Calu3 (cell line): ENCODE data around the gene TNFAIP8L1. TPM values are rescaled to one million over a fixed set of nuclear protein-coding genes. Genes with fewer than 3 reads are reported as not detected.

Experiments
- BruUV-seq: library from RNA; stranded (reverse); fragments of 400-500 nt; replicated peaks from 2 replicates; lab custom pipeline; 2021; lab: Mats Ljungman, UMichigan
- CTCF ChIA-PET: fragments of 300-600 bp; sonication (Branson Sonifier 250); formaldehyde crosslinking; loops from one replicate; lab custom pipeline; 2022; ENCODE audit warnings: antibody characterized with exemption; lab: Charles Lee
- DNase-seq: peaks from one replicate; pipeline ENCODE4 v3.0.0; 2022
- H3K27ac Mint-ChIP-seq: one replicate; pipeline ENCODE4 v1.8.0; 2022; ENCODE audit warnings: mixed read lengths; ENCODE audit not compliant: unreplicated experiment
- H3K27me3 Mint-ChIP-seq: one replicate; pipeline ENCODE4 v1.8.0; 2022; ENCODE audit warnings: mixed read lengths; ENCODE audit not compliant: unreplicated experiment
- H3K36me3 Mint-ChIP-seq: one replicate; pipeline ENCODE4 v1.8.0; 2022; ENCODE audit warnings: mild to moderate bottlenecking, moderate library complexity, mixed read lengths; ENCODE audit not compliant: insufficient read depth, unreplicated experiment
- H3K4me1 Mint-ChIP-seq: one replicate; pipeline ENCODE4 v1.8.0; 2022; ENCODE audit warnings: mild to moderate bottlenecking, low read depth, mixed read lengths; ENCODE audit not compliant: unreplicated experiment
- H3K4me3 Mint-ChIP-seq: one replicate; pipeline ENCODE4 v1.8.0; 2022; ENCODE audit warnings: mild to moderate bottlenecking, low read depth, moderate library complexity, mixed read lengths; ENCODE audit not compliant: unreplicated experiment
- H3K9me3 Mint-ChIP-seq: one replicate; pipeline ENCODE4 v1.8.0; 2022; ENCODE audit warnings: low read depth, mixed read lengths; ENCODE audit not compliant: unreplicated experiment
- intact Hi-C: fragments of 100-400 bp; cut with micrococcal nuclease; formaldehyde crosslinking; loops from one replicate; pipeline ENCODE4 v1.10.0; 2022; ENCODE audit not compliant: unreplicated experiment
- total RNA-seq: library from RNA; stranded (reverse); gene quantifications from 2 replicates; pipeline ENCODE4 v1.2.3, GENCODE V29; 2022
- TF ChIP-seq, protein P1 (sequence below): fragments of 200-600 bp; IDR thresholded peaks from one replicate; pipeline ENCODE4 v1.8.0; 2022; ENCODE audit warnings: antibody characterized with exemption; ENCODE audit not compliant: unreplicated experiment

Gene TNFAIP8L1
- total RNA-seq, 1 experiment from 2014 or later = 5.3 TPM

DNA sequence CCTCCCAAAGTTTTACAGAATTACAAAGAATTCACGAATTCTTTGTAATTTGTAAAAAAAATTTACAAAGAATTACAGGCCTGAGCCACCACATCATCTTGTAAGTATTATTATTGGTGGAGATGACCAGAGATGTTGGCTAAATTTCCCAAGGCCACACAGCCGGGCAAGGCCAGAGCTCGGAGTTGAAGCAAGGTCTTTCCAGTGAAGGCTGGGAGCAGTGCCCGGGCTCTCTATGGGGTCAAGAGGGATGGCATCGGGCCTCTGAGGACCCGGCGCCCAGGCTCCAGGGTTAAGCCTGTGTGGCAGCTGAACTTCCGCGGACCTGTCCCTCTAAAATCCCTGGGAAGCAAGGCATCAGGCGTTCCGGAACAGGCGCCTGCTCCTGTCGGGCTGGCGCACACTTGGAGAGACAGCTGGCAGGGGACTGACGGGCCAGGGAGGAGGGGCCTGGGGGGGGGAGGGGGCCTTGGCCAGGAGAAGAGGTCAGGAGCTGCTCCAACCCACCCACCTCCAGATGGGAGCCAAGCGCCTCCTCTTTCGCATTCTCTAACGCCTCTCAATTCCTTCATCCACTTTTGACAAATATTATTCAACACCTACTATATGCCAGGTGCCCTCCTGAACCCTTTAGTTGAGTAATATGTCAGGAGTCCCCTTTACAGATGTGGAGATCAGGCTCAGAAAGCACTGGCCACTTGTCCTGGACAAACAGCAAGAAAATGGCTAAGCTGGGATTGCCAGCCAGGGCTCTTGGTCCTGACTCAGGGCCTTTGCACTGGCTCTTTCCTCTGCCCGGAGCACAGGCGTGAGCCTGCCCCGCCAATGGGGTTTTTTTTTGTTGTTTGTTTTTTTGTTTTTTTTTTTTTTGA lies 43.0 kb upstream of the TNFAIP8L1 start:
- BruUV-seq = no TSS peak
- intact Hi-C loops = no loop called here
- Mint-ChIP-seq H3K27me3 (peaks cover 52% of the 10 kb centered on the region), H3K27ac (no peak overlapping the region), H3K4me3 (no peak overlapping the region), H3K4me1 (peaks cover 7% of the 10 kb centered on the region), H3K36me3 (no peaks in the 10 kb centered on the region), H3K9me3 (no peaks in the 10 kb centered on the region)
- CTCF ChIA-PET = interaction anchor here (0.6 kb wide), 1 partner anchor 20 kb away, joined by 11 read pairs; no protein-coding TSS in a partner anchor
- TF ChIP-seq, protein P1, sequence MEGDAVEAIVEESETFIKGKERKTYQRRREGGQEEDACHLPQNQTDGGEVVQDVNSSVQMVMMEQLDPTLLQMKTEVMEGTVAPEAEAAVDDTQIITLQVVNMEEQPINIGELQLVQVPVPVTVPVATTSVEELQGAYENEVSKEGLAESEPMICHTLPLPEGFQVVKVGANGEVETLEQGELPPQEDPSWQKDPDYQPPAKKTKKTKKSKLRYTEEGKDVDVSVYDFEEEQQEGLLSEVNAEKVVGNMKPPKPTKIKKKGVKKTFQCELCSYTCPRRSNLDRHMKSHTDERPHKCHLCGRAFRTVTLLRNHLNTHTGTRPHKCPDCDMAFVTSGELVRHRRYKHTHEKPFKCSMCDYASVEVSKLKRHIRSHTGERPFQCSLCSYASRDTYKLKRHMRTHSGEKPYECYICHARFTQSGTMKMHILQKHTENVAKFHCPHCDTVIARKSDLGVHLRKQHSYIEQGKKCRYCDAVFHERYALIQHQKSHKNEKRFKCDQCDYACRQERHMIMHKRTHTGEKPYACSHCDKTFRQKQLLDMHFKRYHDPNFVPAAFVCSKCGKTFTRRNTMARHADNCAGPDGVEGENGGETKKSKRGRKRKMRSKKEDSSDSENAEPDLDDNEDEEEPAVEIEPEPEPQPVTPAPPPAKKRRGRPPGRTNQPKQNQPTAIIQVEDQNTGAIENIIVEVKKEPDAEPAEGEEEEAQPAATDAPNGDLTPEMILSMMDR = no peak
- DNase-seq = no peak

GRCh38 chr19:4597278-4597974 lies 41.9 kb upstream of the TNFAIP8L1 start:
- DNase-seq = no peak
- no peak overlapping the region for H3K4me3 Mint-ChIP-seq
- TF ChIP-seq, protein P1 = no peak

DNA sequence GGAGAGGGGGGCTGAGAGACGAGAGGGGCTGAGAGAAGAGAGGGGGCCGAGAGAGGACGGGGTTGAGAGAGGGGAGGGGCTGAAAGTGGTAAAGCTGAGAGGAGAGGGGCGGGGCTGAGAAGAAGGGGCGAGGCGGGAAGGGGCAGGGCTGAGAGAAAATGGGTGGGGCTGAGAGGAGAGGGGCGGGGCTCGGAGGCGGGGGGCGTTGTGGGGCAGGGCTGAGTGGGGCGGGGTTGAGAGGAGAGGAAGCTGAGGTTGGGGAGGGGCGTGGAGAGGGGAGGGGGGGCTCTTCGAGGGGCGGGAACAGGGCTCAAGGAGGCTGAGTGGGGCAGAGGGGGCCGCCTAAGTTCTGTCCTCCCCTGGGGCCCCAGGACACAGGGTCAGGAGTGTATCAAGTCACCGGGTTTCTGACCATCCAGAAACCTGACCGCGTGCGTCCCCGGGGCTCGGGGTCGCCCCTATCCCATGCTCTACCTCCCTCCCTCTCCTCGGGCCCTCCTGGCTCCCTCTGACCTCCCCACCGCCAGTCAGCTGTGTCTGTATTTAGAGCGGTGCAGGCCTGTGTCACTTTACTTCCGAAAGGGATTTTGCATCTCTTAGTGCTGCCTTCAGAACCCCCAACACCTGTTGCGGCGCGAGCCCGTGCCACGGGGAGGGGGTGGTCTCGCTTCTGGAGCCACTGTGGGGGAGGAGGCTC lies 41.2 kb upstream of the TNFAIP8L1 start:
- BruUV-seq = no TSS peak
- H3K4me3 Mint-ChIP-seq = peak overlapping the region; percentile 39
- no peak overlapping the region for H3K27ac Mint-ChIP-seq
- intact Hi-C loops = no loop called here
- TF ChIP-seq, protein P1 = no peak
- no peaks in the 10 kb centered on the region for H3K4me1 Mint-ChIP-seq
- CTCF ChIA-PET = no interaction called here
- no peaks in the 10 kb centered on the region for H3K36me3 Mint-ChIP-seq
- peaks cover 33% of the 10 kb centered on the region for H3K27me3 Mint-ChIP-seq
- H3K9me3 Mint-ChIP-seq = no peaks in the 10 kb centered on the region
- peak; percentile 61 for DNase-seq

More at GRCh38 chr19:4597278-4597974, 41.9 kb upstream of the TNFAIP8L1 start:
- Mint-ChIP-seq H3K36me3 (no peaks in the 10 kb centered on the region), H3K9me3 (no peaks in the 10 kb centered on the region), H3K27ac (no peak overlapping the region), H3K27me3 (peaks cover 40% of the 10 kb centered on the region), H3K4me1 (no peaks in the 10 kb centered on the region)
- CTCF ChIA-PET = no interaction called here
- intact Hi-C loops = no loop called here
- BruUV-seq = no TSS peak

DNA sequence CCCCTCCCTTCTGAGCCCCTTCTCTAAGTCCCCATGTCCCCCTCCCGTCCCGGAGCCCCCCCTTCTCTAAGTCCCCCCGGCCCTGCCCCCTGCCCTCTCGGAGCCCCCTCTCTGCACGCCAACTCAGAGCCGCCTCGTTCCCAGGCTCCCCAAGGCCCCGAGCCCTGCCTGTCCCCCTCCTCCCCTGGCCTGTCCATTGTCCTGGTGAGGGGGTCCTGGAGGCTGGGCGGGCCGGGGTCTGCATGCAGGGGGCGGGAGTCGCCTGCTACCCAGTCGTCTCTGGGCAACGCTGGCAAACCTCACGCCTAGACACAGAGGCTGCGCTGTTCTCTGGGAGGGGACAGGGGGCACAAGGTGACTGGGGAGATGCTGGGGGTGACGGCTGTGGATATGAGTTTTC lies 40.6 kb upstream of the TNFAIP8L1 start:
- no peak overlapping the region for H3K27ac Mint-ChIP-seq
- no peaks in the 10 kb centered on the region for H3K36me3 Mint-ChIP-seq
- CTCF ChIA-PET = no interaction called here
- H3K9me3 Mint-ChIP-seq = no peaks in the 10 kb centered on the region
- no peak for DNase-seq
- peak overlapping the region; percentile 39 for H3K4me3 Mint-ChIP-seq
- no TSS peak for BruUV-seq
- peaks cover 33% of the 10 kb centered on the region for H3K27me3 Mint-ChIP-seq
- TF ChIP-seq, protein P1 = no peak
- no peaks in the 10 kb centered on the region for H3K4me1 Mint-ChIP-seq
- intact Hi-C loops = no loop called here
